A549 (cell line): Measurements from ENCODE around the gene SAYSD1. TPM values are rescaled to one million over a fixed set of nuclear protein-coding genes. Genes with fewer than 3 reads are reported as not detected.

ENCODE experiments used
- ATAC-seq, 2 experiments: fragments of 200-7000 bp in 1 of 2; fragments of >200 bp in 1 of 2; cut with Nextera tagmentation in 1 of 2; cut with Tn5 transposase in 1 of 2; 3 replicates each; pipeline versions ENCODE4 v1.8.0 to v1.9.1; 2018 to 2020; ENCODE audit warnings: mild to moderate bottlenecking in 1 of 2, moderate library complexity in 1 of 2
- CTCF ChIA-PET: fragments of 300-600 bp; sonication (Branson Sonifier 250); formaldehyde crosslinking; extraction: SDS; loops from one replicate; lab custom pipeline; 2021; ENCODE audit warnings: antibody characterized with exemption, inconsistent platforms; lab: Yijun Ruan, JAX
- POLR2A ChIA-PET: fragments of 350-600 bp; formaldehyde crosslinking; extraction: SDS; loops from one replicate; lab custom pipeline; 2021; ENCODE audit warnings: antibody characterized with exemption, inconsistent platforms; lab: Yijun Ruan, JAX
- DNase-seq, 2 experiments: peaks; one replicate each; pipeline versions ENCODE4 v3.0.0 to v3.0.0-alpha.2; 2011 to 2016; ENCODE audit warnings: low read depth in 1 of 2, low spot score in 1 of 2
- FAIRE-seq: peaks from 2 replicates; lab custom pipeline; 2011; peaks lifted over from hg19 to GRCh38; lab: Jason Lieb, UNC
- H3K27ac ChIP-seq, 2 experiments: fragments of >200 bp; sonication (Bioruptor Twin); formaldehyde crosslinking; 3 replicates each; pipeline ENCODE4 v1.5.1; 2016 to 2017
- H3K4me1 ChIP-seq: fragments of >200 bp; sonication (Bioruptor Twin); formaldehyde crosslinking; 3 replicates; pipeline ENCODE4 v1.6.1; 2016
- H3K4me2 ChIP-seq: fragments of >200 bp; sonication (Bioruptor Twin); formaldehyde crosslinking; 3 replicates; pipeline ENCODE4 v1.6.1; 2016
- H3K4me3 ChIP-seq: fragments of >200 bp; sonication (Bioruptor Twin); formaldehyde crosslinking; 3 replicates; pipeline ENCODE4 v1.5.1; 2016
- H3K9me3 ChIP-seq: fragments of >200 bp; sonication (Bioruptor Twin); formaldehyde crosslinking; 3 replicates; pipeline ENCODE4 v1.6.1; 2016
- EP300 ChIP-seq, 2 experiments: fragments of >200 bp; sonication (Bioruptor Twin); formaldehyde crosslinking; IDR thresholded peaks; 2 replicates in 1 of 2; 3 replicates in 1 of 2; pipeline ENCODE4 v1.6.1; 2016 to 2017
- ESRRA ChIP-seq: fragments of 150-350 bp; IDR thresholded peaks from 2 replicates; pipeline ENCODE4 v1.6.1; 2014; ENCODE audit warnings: mild to moderate bottlenecking, low read length, borderline replicate concordance
- FOXS1 ChIP-seq: fragments of 250-450 bp; sonication (Bioruptor Pico); IDR thresholded peaks from 2 replicates; pipeline ENCODE4 v1.5.0; 2020; ENCODE audit warnings: mild to moderate bottlenecking, moderate library complexity
- HOXA7 ChIP-seq: fragments of 250-450 bp; sonication (Bioruptor Pico); IDR thresholded peaks from 2 replicates; pipeline ENCODE4 v1.5.0; 2020; ENCODE audit warnings: mild to moderate bottlenecking, moderate library complexity
- JUN ChIP-seq, 2 experiments: fragments of >200 bp; sonication (Bioruptor Twin); formaldehyde crosslinking; IDR thresholded peaks; 2 replicates in 1 of 2; 3 replicates in 1 of 2; pipeline ENCODE4 v1.6.1; 2016 to 2017
- MYC ChIP-seq: IDR thresholded peaks from 2 replicates; pipeline ENCODE4 v1.6.1; 2012; ENCODE audit warnings: mild to moderate bottlenecking, inconsistent platforms, low read length, improper control_type of control experiment, borderline replicate concordance
- POLR2A ChIP-seq: IDR thresholded peaks from 2 replicates; pipeline ENCODE4 v1.6.1; 2012; ENCODE audit warnings: mild to moderate bottlenecking, low read length
- REST ChIP-seq: fragments of 200-600 bp; sonication (generic); IDR thresholded peaks from 2 replicates; pipeline ENCODE4 v1.6.1; 2016; ENCODE audit warnings: antibody characterized with exemption, mild to moderate bottlenecking, moderate library complexity
- RFX5 ChIP-seq: fragments of 450-650 bp; IDR thresholded peaks from 2 replicates; pipeline ENCODE4 v1.7.1; 2014; ENCODE audit warnings: antibody characterized with exemption, mild to moderate bottlenecking, moderate library complexity
- RNF2 ChIP-seq: fragments of 200-600 bp; sonication (generic); IDR thresholded peaks from 2 replicates; pipeline ENCODE4 v1.6.1; 2016; ENCODE audit warnings: low read depth, mild to moderate bottlenecking, antibody characterized with exemption, moderate library complexity, borderline replicate concordance
- SMC3 ChIP-seq: fragments of >200 bp; sonication (Bioruptor Twin); formaldehyde crosslinking; IDR thresholded peaks from 3 replicates; pipeline ENCODE4 v1.6.1; 2018; ENCODE audit warnings: inconsistent platforms
- WGBS: methylation state at CpG from one replicate; pipeline ENCODE4 v1.1.6; 2017; ENCODE audit errors: missing lambda C conversion rate; 5-methylcytosine and 5-hydroxymethylcytosine counted together
- polyA plus RNA-seq, 4 experiments: library from polyadenylated mRNA; depleted of rRNA in 3 of 4; stranded (reverse); fragments of >200 nt; fragmentation: RNase III in 1 of 4; extraction: RNeasy Plus Mini Kit Qiagen cat#74134 plus additional on column Dnase treatment in 1 of 4; gene quantifications; 2 replicates in 3 of 4; 3 replicates in 1 of 4; pipeline ENCODE4 v1.2.3, GENCODE V29; 2011 to 2017
- TF ChIP-seq, protein P1 (sequence below): fragments of >200 bp; sonication (Bioruptor Twin); formaldehyde crosslinking; IDR thresholded peaks from 3 replicates; pipeline ENCODE4 v1.5.1; 2016
- TF ChIP-seq, protein P2 (sequence below): fragments of >200 bp; sonication (Bioruptor Twin); formaldehyde crosslinking; IDR thresholded peaks from 3 replicates; pipeline ENCODE4 v1.6.1; 2016
- TF ChIP-seq, protein P3 (sequence below): fragments of >200 bp; sonication (Bioruptor Twin); formaldehyde crosslinking; IDR thresholded peaks from 2 replicates; pipeline ENCODE4 v1.6.1; 2016
- TF ChIP-seq, protein P4 (sequence below): fragments of 450-650 bp; IDR thresholded peaks from 2 replicates; pipeline ENCODE4 v1.6.1; 2014; ENCODE audit warnings: antibody characterized with exemption

SAYSD1 gene
- polyA plus RNA-seq, 2 of the 4 experiments (the other 2 are of a cell fraction), result 8.1 to 15.6 TPM

DNA sequence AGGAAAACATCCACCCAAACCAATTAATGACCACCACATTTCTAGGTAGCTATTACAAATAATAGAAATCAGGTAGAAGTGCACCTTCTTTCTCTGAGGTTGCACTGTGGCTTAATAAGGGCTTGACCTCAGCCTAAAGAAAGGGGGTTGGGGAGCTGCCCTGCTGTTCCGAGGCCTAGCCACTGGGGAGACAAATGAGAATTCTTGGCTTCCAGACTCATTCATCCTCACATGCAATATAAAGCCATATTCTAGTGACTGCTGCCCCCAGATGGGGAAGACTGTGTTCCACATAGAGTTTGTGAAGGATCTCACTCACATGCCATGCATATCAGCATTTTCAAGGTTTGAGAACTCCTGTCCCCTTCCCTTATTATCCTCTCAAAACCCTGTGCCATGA, 22.9 kb downstream of the SAYSD1 start (continued):
- TF ChIP-seq, protein P1, sequence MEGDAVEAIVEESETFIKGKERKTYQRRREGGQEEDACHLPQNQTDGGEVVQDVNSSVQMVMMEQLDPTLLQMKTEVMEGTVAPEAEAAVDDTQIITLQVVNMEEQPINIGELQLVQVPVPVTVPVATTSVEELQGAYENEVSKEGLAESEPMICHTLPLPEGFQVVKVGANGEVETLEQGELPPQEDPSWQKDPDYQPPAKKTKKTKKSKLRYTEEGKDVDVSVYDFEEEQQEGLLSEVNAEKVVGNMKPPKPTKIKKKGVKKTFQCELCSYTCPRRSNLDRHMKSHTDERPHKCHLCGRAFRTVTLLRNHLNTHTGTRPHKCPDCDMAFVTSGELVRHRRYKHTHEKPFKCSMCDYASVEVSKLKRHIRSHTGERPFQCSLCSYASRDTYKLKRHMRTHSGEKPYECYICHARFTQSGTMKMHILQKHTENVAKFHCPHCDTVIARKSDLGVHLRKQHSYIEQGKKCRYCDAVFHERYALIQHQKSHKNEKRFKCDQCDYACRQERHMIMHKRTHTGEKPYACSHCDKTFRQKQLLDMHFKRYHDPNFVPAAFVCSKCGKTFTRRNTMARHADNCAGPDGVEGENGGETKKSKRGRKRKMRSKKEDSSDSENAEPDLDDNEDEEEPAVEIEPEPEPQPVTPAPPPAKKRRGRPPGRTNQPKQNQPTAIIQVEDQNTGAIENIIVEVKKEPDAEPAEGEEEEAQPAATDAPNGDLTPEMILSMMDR, result no peak
- TF ChIP-seq HOXA7 (CRISPR knock-in tag), result no peak

DNA sequence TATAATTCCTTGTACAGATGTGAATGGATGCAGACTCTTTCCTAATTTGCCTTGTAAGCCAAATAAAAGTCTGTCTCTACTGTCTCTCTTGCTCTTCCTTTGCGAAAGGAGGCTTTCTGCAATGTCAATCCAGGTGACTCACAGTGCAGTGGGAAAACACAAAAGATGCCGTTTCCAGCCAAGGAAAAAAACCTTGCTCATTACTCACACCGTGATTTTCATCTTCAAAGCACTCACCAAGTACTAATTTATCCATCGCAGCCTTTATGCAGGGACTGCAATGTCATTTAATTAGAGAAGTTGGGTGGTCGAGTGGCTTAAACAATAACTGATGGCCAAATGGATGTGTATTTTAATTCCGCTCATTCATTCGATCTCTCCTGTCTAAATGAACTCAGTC, 23.8 kb downstream of the SAYSD1 start:
- ATAC-seq, result no peak
- TF ChIP-seq POLR2A, result no peak
- no peak overlapping the region for H3K27ac ChIP-seq
- ChIA-PET CTCF (no interaction called here), POLR2A (no interaction called here)
- no peaks in the 10 kb centered on the region for H3K4me1 ChIP-seq
- no peak for FAIRE-seq
- no peaks in the 10 kb centered on the region for H3K9me3 ChIP-seq
- H3K4me3 ChIP-seq, result no peak overlapping the region
- no peak for DNase-seq
- WGBS, result 39% methylated on average over 7 of the region's 7 CpGs
- H3K4me2 ChIP-seq, result no peak overlapping the region

- ATAC-seq, result no peak
- POLR2A ChIA-PET, result no interaction called here
- 25% methylated on average over 4 of the region's 4 CpGs for WGBS
- Histone ChIP-seq H3K9me3 (no peaks in the 10 kb centered on the region), H3K4me2 (no peak overlapping the region), H3K27ac (no peak overlapping the region), H3K4me3 (no peak overlapping the region), H3K4me1 (no peaks in the 10 kb centered on the region)
- CTCF ChIA-PET, result no interaction called here
- no peak for DNase-seq
- TF ChIP-seq SMC3 (no peak), EP300 (IDR thresholded peaks at IDR 0.05) (no peak)
- TF ChIP-seq, protein P2, sequence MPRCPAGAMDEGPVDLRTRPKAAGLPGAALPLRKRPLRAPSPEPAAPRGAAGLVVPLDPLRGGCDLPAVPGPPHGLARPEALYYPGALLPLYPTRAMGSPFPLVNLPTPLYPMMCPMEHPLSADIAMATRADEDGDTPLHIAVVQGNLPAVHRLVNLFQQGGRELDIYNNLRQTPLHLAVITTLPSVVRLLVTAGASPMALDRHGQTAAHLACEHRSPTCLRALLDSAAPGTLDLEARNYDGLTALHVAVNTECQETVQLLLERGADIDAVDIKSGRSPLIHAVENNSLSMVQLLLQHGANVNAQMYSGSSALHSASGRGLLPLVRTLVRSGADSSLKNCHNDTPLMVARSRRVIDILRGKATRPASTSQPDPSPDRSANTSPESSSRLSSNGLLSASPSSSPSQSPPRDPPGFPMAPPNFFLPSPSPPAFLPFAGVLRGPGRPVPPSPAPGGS, result no peak
- FAIRE-seq, result no peak
Measured at GRCh38 chr6:39090036-39090435, 24.9 kb downstream of the SAYSD1 start.

GRCh38 chr6:39088331-39088730, 26.7 kb downstream of the SAYSD1 start:
- no peak overlapping the region for H3K4me2 ChIP-seq
- H3K4me1 ChIP-seq, result no peaks in the 10 kb centered on the region
- no peak overlapping the region for H3K27ac ChIP-seq
- FAIRE-seq (no peak), DNase-seq (peak; percentile 17 to 31), ATAC-seq (peak; percentile 60 to 83; a peak in 4 of 6 replicates)
- no peak overlapping the region for H3K4me3 ChIP-seq
- TF ChIP-seq, protein P3, sequence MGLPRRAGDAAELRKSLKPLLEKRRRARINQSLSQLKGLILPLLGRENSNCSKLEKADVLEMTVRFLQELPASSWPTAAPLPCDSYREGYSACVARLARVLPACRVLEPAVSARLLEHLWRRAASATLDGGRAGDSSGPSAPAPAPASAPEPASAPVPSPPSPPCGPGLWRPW, result no peak
- TF ChIP-seq REST, result peak; percentile 74
- ChIA-PET POLR2A (interaction anchor here (1.0 kb wide), 1 partner anchor 27 kb away, joined by 5 read pairs; the partner anchor contains the start of gene SAYSD1), CTCF (interaction anchor here (1.1 to 1.7 kb wide), 4 partner anchors 13 to 219 kb away, joined by 3 to 7 read pairs (median 4); no protein-coding TSS in a partner anchor)
- no peaks in the 10 kb centered on the region for H3K9me3 ChIP-seq
- WGBS, result 2% methylated on average over 4 of the region's 4 CpGs

GRCh38 chr6:39087197-39087596, 27.8 kb downstream of the SAYSD1 start:
- CTCF ChIA-PET, result interaction anchor here (1.1 kb wide), 1 partner anchor 15 kb away, joined by 3 read pairs; no protein-coding TSS in a partner anchor
- ATAC-seq (no peak), DNase-seq (no peak), FAIRE-seq (no peak)
- Histone ChIP-seq H3K27ac (no peak overlapping the region), H3K4me1 (no peaks in the 10 kb centered on the region), H3K9me3 (no peaks in the 10 kb centered on the region), H3K4me2 (no peak overlapping the region), H3K4me3 (no peak overlapping the region)
- 31% methylated on average over 5 of the region's 7 CpGs for WGBS
- POLR2A ChIA-PET, result no interaction called here
- TF ChIP-seq FOXS1 (CRISPR knock-in tag) (no peak), RFX5 (no peak), ESRRA (no peak), RNF2 (no peak), MYC (no peak), JUN (IDR thresholded peaks at IDR 0.05) (no peak)
- TF ChIP-seq, protein P4, sequence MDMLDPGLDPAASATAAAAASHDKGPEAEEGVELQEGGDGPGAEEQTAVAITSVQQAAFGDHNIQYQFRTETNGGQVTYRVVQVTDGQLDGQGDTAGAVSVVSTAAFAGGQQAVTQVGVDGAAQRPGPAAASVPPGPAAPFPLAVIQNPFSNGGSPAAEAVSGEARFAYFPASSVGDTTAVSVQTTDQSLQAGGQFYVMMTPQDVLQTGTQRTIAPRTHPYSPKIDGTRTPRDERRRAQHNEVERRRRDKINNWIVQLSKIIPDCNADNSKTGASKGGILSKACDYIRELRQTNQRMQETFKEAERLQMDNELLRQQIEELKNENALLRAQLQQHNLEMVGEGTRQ, result no peak
- TF ChIP-seq, protein P1, result no peak
- TF ChIP-seq, protein P2, result no peak
